ENCODE data around the gene MRPL53. TPM values are rescaled to one million over a fixed set of nuclear protein-coding genes. Genes with fewer than 3 reads are reported as not detected.

Gene MRPL53
- total and polyA plus RNA-seq, 9 of the 15 experiments (the other 6 are each of a cell fraction or from before 2014, with no cell fraction given), result 11.5 to 87.9 (median 41.1) TPM

GRCh38 chr2:74472086-74472944 lies at the start of gene MRPL53 (continued):
- TF ChIP-seq ZNF707 (CRISPR knock-in tag; conservative IDR thresholded peaks at IDR 0.05), result no peak
- no peak for TF ChIP-seq SMAD2 (IDR thresholded peaks at IDR 0.05; ENCODE audit: low read depth, low read length)
- TF ChIP-seq ZNF644 (tag; IDR thresholded peaks at IDR 0.05; ENCODE audit: low read depth), result peak; percentile 89
- TF ChIP-seq KDM1A (IDR thresholded peaks at IDR 0.05), result peak; percentile 67 to 69; a peak in 3 of 4 replicates
- TF ChIP-seq ZNF77 (CRISPR knock-in tag; IDR thresholded peaks at IDR 0.05), result 0 out of 2 replicates have a peak, but pooled peaks have one; percentile 22
- peak; percentile 46 for TF ChIP-seq RNF2 (IDR thresholded peaks at IDR 0.05)
- peak; percentile 96 for TF ChIP-seq THRAP3 (IDR thresholded peaks at IDR 0.05; ENCODE audit: borderline replicate concordance)
- peak; percentile 72; the same call in 1 of the 2 replicates for TF ChIP-seq ZBTB26 (CRISPR knock-in tag; IDR thresholded peaks at IDR 0.05)
- no peak for TF ChIP-seq CBX2 (IDR thresholded peaks at IDR 0.05; ENCODE audit: insufficient read depth, low read length, poor library complexity, severe bottlenecking)
- peak; percentile 72 for TF ChIP-seq HMGN3 (IDR thresholded peaks at IDR 0.05; ENCODE audit: borderline replicate concordance, extremely low read depth, insufficient read length, low read depth, low read length)
- TF ChIP-seq EWSR1 (IDR thresholded peaks at IDR 0.05; ENCODE audit: borderline replicate concordance, low read depth, partially characterized antibody), result no peak
- 0 out of 2 replicates have a peak, but pooled peaks have one; percentile 30 for TF ChIP-seq ZBTB49 (CRISPR knock-in tag; IDR thresholded peaks at IDR 0.05; ENCODE audit: borderline replicate concordance)
- peak; percentile 87 for TF ChIP-seq HDAC2 (IDR thresholded peaks at IDR 0.05)
- no peak for TF ChIP-seq FOXA3 (CRISPR knock-in tag; conservative IDR thresholded peaks at IDR 0.05 in 1 of 2, IDR thresholded peaks at IDR 0.05 in 1 of 2)
- TF ChIP-seq PML (IDR thresholded peaks at IDR 0.05; ENCODE audit: low read length), result peak; percentile 88
- peak; percentile 95 for TF ChIP-seq DIDO1 (tag; IDR thresholded peaks at IDR 0.05; ENCODE audit: low read depth)
- peak; percentile 74 for TF ChIP-seq NCOA1 (IDR thresholded peaks at IDR 0.05; ENCODE audit: low read depth)
- TF ChIP-seq C11orf30 (IDR thresholded peaks at IDR 0.05; ENCODE audit: low read depth), result peak; percentile 98
- TF ChIP-seq NR4A1 (CRISPR knock-in tag; IDR thresholded peaks at IDR 0.05), result 0 out of 2 replicates have a peak, but pooled peaks have one; percentile 34
- TF ChIP-seq NR4A1 (tag; IDR thresholded peaks at IDR 0.05), result peak; percentile 83
- TF ChIP-seq CHD2 (IDR thresholded peaks at IDR 0.05; ENCODE audit: low read depth, low read length), result peak; percentile 72; the same call in 1 of the 2 replicates
- TF ChIP-seq ARID3A (IDR thresholded peaks at IDR 0.05; ENCODE audit: borderline replicate concordance, low read depth, low read length), result no peak
